Right renal pelvis (tissue), 4 donors: ENCODE results near the gene PPP2R2B. TPM values are rescaled to one million over a fixed set of nuclear protein-coding genes. Genes with fewer than 3 reads are reported as not detected.

ENCODE experiments used
- DNase-seq, 4 donors: peaks; one replicate each; pipeline ENCODE4 v3.0.0-alpha.2; 2013; ENCODE audit warnings: low read depth in 4 of 4, low spot score in 3 of 4, missing footprints in 1 of 4
- polyA plus RNA-seq, 4 donors: library from polyadenylated mRNA; unstranded; fragments of 120-200 nt; gene quantifications; one replicate each; pipeline ENCODE4 v1.2.1, GENCODE V29; 2013; ENCODE audit not compliant: insufficient read length in 4 of 4

The PPP2R2B gene
- polyA plus RNA-seq, 4 donors, result 14.4 to 18.2 (median 15.1) TPM

- DNase-seq, result no peak
Measured at GRCh38 chr5:146889169-146889568, 10.6 kb upstream of the PPP2R2B start.

- no peak for DNase-seq
Measured at GRCh38 chr5:146888351-146888978, 9.9 kb upstream of the PPP2R2B start.

- no peak for DNase-seq
Measured at GRCh38 chr5:146884066-146884626, 5.6 kb upstream of the PPP2R2B start.

- no peak for DNase-seq
Measured at GRCh38 chr5:146883511-146883910, 5.0 kb upstream of the PPP2R2B start.

DNA sequence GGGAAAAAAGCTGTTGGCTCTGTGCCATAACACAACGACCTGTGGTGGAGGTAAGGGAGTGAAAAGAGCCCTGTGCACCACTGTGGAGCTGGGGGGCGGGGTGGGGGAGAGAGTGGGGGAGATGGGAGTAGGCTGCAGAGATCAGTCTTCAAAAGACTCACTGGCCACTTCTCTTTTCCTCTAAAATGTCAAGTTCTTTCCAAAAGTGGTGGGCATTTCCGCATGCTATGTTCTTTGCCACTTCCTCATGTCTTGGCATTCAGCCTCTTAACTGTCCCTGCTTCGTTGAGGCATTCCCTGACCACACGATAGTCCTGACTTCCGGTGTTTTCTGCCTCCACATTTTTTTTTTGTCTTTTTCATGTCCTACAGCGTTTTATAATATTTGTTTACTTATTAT, 2.4 kb upstream of the PPP2R2B start:
- no peak for DNase-seq

DNA sequence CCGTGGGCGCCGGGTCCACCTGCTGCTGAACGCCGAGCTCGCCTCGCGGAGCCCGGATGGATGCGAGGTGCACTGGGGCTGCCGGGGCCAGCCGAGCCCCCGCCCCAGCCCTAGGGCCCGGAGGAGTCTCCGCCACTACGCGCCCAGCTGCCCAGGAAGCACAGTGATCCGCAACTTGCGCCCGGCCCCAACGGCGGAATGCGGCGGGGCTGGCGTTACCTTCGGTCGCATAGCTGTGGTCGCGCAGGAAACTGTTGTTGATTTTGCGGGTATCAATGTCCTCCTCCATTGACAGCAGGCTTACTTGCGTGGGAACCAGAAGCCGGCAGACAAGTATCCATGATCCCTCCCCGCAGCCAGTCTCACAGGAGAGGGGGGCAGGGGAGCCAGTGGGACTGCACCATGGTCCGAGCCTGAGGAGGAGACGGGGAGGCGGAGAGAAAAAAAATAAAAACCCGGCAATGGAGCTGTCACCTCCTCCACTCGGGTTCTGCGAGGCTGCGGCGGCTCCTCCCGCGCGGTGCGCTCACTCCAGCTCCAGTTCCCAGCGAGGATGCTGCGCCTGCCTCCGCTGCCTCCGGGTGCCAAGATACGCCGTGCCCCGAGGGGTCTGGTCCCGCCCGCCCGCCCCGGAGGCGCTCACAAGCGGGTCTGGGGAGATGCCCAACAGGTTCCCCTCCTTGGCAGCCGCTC, 628 bp downstream of the PPP2R2B start:
- DNase-seq, result no peak

- no peak for DNase-seq
Measured at GRCh38 chr5:146877178-146877681, 1.3 kb downstream of the PPP2R2B start.

DNA sequence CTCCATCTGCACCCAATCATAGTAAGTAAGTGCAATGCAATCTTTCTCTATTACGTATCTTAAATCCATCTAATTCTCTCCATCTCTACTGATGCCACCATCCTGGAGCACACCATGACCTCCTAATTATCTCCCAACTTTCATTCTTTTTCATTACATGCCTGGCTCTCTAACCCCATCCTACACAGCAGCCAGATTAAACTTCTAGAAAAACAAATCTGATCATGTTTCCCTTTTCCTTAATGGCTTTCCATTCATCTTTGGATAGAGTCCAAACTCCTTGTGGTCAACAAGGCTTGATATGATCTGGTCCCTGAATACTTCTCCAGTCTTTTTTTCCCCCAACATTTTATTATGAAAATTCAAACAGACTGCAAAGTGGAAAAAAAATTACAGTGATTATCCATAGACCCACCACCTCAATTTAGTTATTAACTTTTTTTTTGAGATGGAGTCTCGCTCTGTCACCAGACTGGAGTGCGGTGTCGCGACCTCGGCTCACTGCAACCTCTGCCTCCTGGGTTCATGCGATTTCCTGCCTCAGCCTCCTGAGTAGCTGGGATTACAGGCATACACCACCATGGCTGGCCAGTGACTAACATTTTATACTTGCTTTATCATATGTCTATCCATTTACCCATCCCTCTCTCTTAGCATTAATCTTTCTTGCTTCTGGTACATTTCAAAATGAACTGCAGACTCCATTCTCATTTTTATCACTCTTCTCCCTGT, 5.2 kb downstream of the PPP2R2B start:
- no peak for DNase-seq

GRCh38 chr5:146872188-146872587, 6.4 kb downstream of the PPP2R2B start:
- no peak for DNase-seq

DNA sequence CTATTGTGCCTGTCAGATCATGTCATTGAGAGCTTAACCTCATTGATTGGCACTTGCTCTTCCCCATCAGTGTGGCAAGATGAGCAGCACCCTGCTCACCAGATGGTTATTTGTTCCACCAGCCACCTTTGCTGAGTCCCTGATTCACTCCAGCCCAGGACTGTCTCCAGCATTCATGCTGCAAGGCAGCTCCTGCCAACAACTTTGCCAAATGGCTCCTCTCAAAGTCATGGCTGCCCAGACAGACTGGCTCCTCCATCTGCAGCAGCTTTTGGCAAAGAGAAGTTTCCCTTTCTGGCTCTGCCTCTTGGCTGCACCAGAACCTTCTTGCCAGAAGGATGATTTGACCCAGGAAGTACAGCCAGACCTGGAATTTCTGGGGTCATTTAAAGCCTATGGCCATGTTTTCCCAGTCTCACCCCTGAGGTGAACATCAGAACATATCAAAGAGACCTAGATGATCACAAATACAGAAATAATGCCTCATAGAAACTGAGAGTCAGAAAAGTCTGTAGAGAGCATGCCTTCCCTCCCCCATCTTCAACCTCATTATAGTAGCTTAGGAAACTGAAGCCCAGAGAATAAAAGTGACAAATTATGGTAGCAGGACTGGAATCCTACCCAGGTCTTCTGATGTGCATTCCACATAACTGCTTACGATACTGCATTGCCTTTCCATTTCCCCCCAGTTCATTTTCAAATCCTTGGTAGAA, 10.4 kb downstream of the PPP2R2B start:
- DNase-seq, result no peak

DNA sequence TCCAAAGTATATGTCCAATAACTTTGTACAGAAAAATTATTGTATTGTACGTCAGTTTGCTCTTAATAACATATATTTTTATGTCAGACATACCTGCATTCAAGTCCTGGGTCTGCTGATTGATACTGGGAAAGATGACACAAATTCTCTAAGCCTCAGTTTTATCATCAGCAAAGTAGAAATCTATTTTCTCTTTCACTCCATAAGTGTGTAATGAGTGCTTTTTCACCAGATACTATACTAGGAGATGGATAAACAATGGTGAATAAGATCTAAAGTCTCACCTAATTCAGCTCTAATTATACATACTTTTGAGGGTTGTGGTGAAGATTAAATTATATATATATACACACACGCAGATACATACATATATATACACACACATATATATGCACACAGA, 12.3 kb downstream of the PPP2R2B start:
- DNase-seq, result no peak

GRCh38 chr5:146862641-146863040, 15.9 kb downstream of the PPP2R2B start:
- DNase-seq, result no peak

DNA sequence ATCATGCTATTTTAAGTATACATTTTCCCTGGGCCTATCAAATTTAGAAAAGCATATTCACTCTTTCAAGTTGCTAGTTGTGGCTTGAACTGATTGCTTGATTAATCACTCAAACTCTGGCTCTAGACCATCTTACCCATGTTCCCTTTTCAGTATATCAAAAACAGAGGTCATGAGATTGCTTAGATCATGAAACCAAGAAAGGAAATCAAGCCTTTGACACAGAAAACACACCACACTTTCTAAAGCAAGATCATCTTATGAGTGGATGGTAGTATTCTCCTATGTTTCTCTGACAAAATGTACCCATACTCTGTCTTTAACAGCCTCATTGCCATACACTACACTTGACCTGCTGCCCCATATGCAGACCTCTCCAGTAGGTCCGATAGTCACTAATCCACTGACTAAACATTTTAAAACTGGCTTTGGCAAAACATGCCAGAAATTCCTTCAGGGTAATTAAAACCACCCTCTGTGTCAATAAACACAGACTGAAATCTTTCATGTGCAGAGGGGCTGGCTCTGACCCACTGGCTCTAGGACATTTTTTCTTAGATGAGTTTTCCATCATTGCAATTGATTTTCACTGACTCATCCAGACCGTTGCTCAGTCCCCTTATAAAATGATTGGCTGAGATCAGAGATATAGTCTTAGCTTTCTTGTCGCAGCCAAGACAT, 18.2 kb downstream of the PPP2R2B start:
- DNase-seq, result no peak

DNA sequence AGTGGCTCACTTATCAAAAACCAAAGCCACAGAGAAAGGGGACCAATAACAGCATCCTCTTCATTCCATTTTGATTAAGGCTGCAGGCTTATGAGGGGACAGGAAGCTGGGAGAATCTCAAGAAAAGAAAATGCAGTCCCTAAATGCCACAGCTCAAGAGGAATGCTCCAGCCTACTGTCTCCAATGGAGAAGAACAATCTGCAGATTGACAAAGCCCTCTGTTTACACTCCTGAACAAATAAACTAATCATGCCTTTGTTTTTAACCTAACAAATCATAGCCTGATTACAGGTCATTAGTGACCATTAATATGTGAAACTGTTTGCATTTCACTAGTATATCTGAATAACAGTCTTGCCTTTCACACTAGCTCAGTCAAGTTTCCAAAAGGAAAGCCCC, 26.5 kb downstream of the PPP2R2B start:
- DNase-seq, result no peak

- DNase-seq, result no peak
Measured at GRCh38 chr5:146851133-146851532, 27.4 kb downstream of the PPP2R2B start.

- DNase-seq, result no peak
Measured at GRCh38 chr5:146849694-146850303, 28.8 kb downstream of the PPP2R2B start.

DNA sequence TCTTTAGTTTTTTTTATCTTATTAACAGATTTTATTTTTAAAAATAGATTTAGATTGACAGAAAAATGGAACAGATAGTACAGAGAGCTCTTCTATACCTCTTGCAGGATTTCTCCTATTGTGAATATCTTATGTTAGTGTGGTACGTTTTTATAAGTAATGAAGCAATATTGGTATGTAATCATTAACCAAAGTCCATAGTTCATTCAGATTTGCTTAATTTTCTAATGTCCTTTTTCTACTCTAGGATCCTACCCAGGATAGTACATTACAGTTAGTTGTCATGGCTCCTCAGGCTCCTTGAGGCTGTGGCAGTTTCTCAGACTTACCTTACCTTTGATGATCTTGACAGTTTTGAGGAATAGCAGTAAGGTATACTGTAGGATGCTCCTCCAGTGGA, 30.4 kb downstream of the PPP2R2B start:
- no peak for DNase-seq

DNA sequence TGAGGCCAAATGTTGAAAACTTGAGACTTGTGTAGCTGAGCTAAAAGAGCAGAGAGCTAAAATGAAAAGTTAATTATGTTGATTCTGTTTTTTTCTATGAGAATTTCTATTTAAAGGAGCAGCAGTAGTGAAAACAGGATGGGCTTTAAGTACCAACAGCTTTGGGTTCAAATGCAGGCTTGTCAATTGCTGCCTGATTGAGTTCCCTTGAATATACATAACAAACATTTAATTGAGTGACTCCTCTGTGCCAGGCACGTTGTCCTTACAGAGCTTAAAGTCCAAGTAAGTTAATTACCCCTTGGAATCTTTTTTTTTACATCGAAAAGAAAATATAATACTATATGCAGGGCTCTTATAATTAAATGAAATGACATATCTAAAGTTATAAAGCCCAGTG, 38.5 kb downstream of the PPP2R2B start:
- no peak for DNase-seq

- no peak for DNase-seq
Measured at GRCh38 chr5:146836226-146836842, 42.2 kb downstream of the PPP2R2B start.
